Gastrocnemius medialis (tissue), 4 donors: ENCODE results near the gene GALNT13. TPM values are rescaled to one million over a fixed set of nuclear protein-coding genes. Genes with fewer than 3 reads are reported as not detected.

ENCODE experiments used
- ATAC-seq, 2 donors: fragments of 150-250 bp; one replicate each; pipeline ENCODE4 v1.9.1; 2016
- DNase-seq, 2 donors: peaks; one replicate each; pipeline ENCODE4 v3.0.0-alpha.2; 2019
- H3K27ac ChIP-seq, 4 donors: fragments of 200-600 bp; sonication (generic); 1 replicate in 1 of 4; 2 replicates in 3 of 4; pipeline ENCODE4 v1.5.1; 2016 to 2018; ENCODE audit warnings: mild to moderate bottlenecking in 2 of 4, moderate library complexity in 1 of 4
- H3K27me3 ChIP-seq, 3 donors: fragments of 200-600 bp; sonication (generic) in 2 of 3; 1 replicate in 1 of 3; 2 replicates in 2 of 3; pipeline versions ENCODE4 v1.5.1 to v1.6.0; 2016 to 2019; ENCODE audit warnings: mild to moderate bottlenecking in 1 of 3, moderate library complexity in 1 of 3
- H3K36me3 ChIP-seq, 2 donors: fragments of 200-600 bp; sonication (generic) in 1 of 2; one replicate each; pipeline ENCODE4 v1.5.1; 2017 to 2018
- H3K4me1 ChIP-seq, 2 donors: fragments of 200-600 bp; sonication (generic) in 1 of 2; one replicate each; pipeline ENCODE4 v1.5.1; 2016 to 2017; ENCODE audit warnings: mild to moderate bottlenecking in 2 of 2
- H3K4me3 ChIP-seq, 4 donors: fragments of 200-600 bp; sonication (generic) in 3 of 4; 1 replicate in 1 of 4; 2 replicates in 3 of 4; pipeline ENCODE4 v1.5.1; 2016 to 2019; ENCODE audit warnings: mild to moderate bottlenecking in 2 of 4
- H3K9me3 ChIP-seq, 3 donors: fragments of 200-600 bp; sonication (generic) in 2 of 3; 1 replicate in 1 of 3; 2 replicates in 2 of 3; pipeline ENCODE4 v1.5.1; 2016 to 2019
- CTCF ChIP-seq, 5 experiments: fragments of 450-650 bp in 3 of 5; fragments of 200-600 bp in 2 of 5; sonication (generic) in 2 of 5; IDR thresholded peaks in 4 of 5; conservative IDR thresholded peaks in 1 of 5; 1 replicate in 4 of 5; 2 replicates in 1 of 5; pipeline ENCODE4 v1.5.1; 2016 to 2019; ENCODE audit warnings: antibody characterized with exemption in 5 of 5, mild to moderate bottlenecking in 3 of 5, moderate library complexity in 3 of 5
- POLR2A ChIP-seq, 2 donors: fragments of 450-650 bp; IDR thresholded peaks; one replicate each; pipeline ENCODE4 v1.6.1; 2017; ENCODE audit warnings: antibody characterized with exemption in 2 of 2, mild to moderate bottlenecking in 2 of 2, moderate library complexity in 2 of 2
- in situ Hi-C, 4 donors: fragments of 200-750 bp; cut with MboI; loops; one replicate each; pipeline versions ENCODE4 v1.15.0 to v1.8.0; 2017; ENCODE audit warnings: low sequenced_read_pairs in 4 of 4
- intact Hi-C: fragments of 100-400 bp; cut with DNase I; formaldehyde crosslinking; loops from one replicate; pipeline ENCODE4 v1.15.1; 2023; ENCODE audit warnings: low total_unique reads
- total RNA-seq, 4 donors: library from RNA; depleted of rRNA; stranded (reverse); fragments of >200 nt; gene quantifications; one replicate each; pipeline versions ENCODE4 v1.1.0 to v1.2.3, GENCODE V29; 2016

Gene GALNT13
- total RNA-seq, 4 donors from 2014 or later, result 0.10 TPM; not detected in 3

GRCh38 chr2:154198866-154199265, 327.1 kb downstream of the GALNT13 start:
- Histone ChIP-seq H3K27ac (no peak overlapping the region), H3K4me1 (no peaks in the 10 kb centered on the region), H3K4me3 (no peak overlapping the region), H3K27me3 (no peaks in the 10 kb centered on the region), H3K9me3 (no peaks in the 10 kb centered on the region), H3K36me3 (no peaks in the 10 kb centered on the region)
- in situ Hi-C loops, result no loop called here
- intact Hi-C loops, result no loop called here
- no peak for TF ChIP-seq CTCF (IDR thresholded peaks at IDR 0.05 in 4 of 5, conservative IDR thresholded peaks at IDR 0.05 in 1 of 5)
- TF ChIP-seq POLR2A (IDR thresholded peaks at IDR 0.05), result no peak
- no peak for ATAC-seq
- DNase-seq, result no peak

DNA sequence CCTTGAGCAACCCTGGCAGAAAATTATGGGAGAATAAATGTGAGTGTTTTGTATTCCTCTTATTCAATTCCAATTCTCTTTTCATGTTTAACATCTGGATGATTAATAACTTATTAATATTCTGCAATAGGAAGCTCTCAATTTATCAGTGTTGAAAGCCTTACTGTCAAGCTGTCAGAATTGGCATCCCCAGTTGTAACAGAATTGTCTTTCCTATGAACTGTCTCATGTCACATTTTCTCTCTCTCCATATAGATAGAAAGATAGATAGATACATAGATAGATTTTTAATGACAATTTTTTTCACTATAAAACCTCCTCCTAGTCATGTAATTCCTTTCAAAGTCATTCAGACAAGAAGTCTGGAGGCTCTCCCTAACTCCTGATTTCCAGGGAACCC, 331.5 kb downstream of the GALNT13 start:
- Histone ChIP-seq H3K4me3 (no peak overlapping the region), H3K27ac (no peak overlapping the region), H3K27me3 (no peaks in the 10 kb centered on the region), H3K9me3 (no peaks in the 10 kb centered on the region), H3K36me3 (no peaks in the 10 kb centered on the region), H3K4me1 (no peaks in the 10 kb centered on the region)
- DNase-seq (no peak), ATAC-seq (no peak)
- no peak for TF ChIP-seq POLR2A (IDR thresholded peaks at IDR 0.05)
- no peak for TF ChIP-seq CTCF (IDR thresholded peaks at IDR 0.05 in 4 of 5, conservative IDR thresholded peaks at IDR 0.05 in 1 of 5)
- in situ Hi-C loops, result no loop called here
- intact Hi-C loops, result no loop called here

DNA sequence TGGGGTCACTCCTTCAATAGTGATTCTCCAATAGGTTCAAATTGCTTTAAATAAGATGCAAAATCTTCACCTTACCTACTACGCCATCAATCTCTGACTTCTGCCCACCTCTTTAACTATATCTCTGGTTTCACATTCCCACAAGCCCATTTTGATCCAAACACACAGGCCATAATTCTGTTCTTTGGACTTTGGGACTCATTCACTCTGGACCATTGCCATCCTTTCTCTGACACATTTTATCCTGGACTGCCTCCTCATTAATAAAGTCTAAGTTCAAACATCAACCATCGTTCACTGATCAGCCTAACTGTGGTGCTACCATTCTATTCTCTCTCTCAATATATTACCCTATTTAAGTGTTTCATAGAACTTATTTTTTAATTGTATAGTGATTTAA, 332.2 kb downstream of the GALNT13 start:
- no peak for TF ChIP-seq POLR2A (IDR thresholded peaks at IDR 0.05)
- no peak for TF ChIP-seq CTCF (IDR thresholded peaks at IDR 0.05 in 4 of 5, conservative IDR thresholded peaks at IDR 0.05 in 1 of 5)
- in situ Hi-C loops, result no loop called here
- intact Hi-C loops, result no loop called here
- Histone ChIP-seq H3K9me3 (no peaks in the 10 kb centered on the region), H3K27me3 (no peaks in the 10 kb centered on the region), H3K4me1 (no peaks in the 10 kb centered on the region), H3K4me3 (no peak overlapping the region), H3K27ac (no peak overlapping the region), H3K36me3 (no peaks in the 10 kb centered on the region)
- no peak for ATAC-seq
- no peak for DNase-seq

- in situ Hi-C loops, result no loop called here
- Histone ChIP-seq H3K27me3 (no peaks in the 10 kb centered on the region), H3K9me3 (no peaks in the 10 kb centered on the region), H3K36me3 (no peaks in the 10 kb centered on the region), H3K4me3 (no peak overlapping the region), H3K27ac (no peak overlapping the region), H3K4me1 (no peaks in the 10 kb centered on the region)
- DNase-seq (no peak), ATAC-seq (no peak)
- TF ChIP-seq POLR2A (IDR thresholded peaks at IDR 0.05) (no peak), CTCF (IDR thresholded peaks at IDR 0.05 in 4 of 5, conservative IDR thresholded peaks at IDR 0.05 in 1 of 5) (no peak)
- intact Hi-C loops, result no loop called here
Observed at GRCh38 chr2:154207288-154208047, 335.7 kb downstream of the GALNT13 start.

GRCh38 chr2:154223726-154224125, 352.0 kb downstream of the GALNT13 start:
- TF ChIP-seq CTCF (IDR thresholded peaks at IDR 0.05 in 4 of 5, conservative IDR thresholded peaks at IDR 0.05 in 1 of 5) (no peak), POLR2A (IDR thresholded peaks at IDR 0.05) (no peak)
- intact Hi-C loops (no loop called here), in situ Hi-C loops (no loop called here)
- Histone ChIP-seq H3K4me1 (no peaks in the 10 kb centered on the region), H3K9me3 (no peaks in the 10 kb centered on the region), H3K27me3 (no peaks in the 10 kb centered on the region), H3K36me3 (no peaks in the 10 kb centered on the region), H3K4me3 (no peak overlapping the region), H3K27ac (no peak overlapping the region)
- DNase-seq (no peak), ATAC-seq (no peak)
